Measurements from ENCODE around the gene MTHFSD.

MTHFSD gene

DNA sequence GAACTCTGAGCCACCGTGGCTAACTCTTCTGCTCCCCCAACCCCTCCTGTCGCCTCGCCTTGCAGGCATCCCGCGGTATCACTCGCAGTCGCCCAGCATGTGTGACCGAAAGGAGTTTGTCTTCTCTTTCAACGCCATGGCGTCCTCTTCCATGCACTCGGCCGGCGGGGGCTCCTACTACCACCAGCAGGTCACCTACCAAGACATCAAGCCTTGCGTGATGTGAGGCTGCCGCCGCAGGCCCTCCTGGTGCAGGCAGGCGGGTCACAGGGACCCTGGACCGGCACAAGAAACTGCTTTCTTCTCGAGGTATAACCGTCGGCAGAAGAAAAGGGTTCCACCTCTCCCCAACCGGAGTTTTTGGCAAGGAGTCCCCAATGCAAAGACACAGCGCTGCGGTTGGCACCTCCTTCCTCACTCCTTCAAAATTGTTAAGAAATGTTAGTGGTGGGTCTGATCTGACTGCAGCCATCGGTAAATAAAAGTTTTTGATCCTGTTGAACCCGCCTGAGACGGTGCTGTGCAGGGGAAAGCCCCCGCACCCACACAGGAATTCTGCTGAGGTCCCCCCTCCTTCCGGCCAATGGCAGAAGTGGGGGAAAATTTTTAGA, 42.1 kb downstream of the MTHFSD start:
- no peak overlapping the region for H2BK12ac ChIP-seq (ENCODE audit: low read length)
- H3K4me2 ChIP-seq (ENCODE audit: low read length), result no peak overlapping the region
- no peak overlapping the region for H3K18ac ChIP-seq (ENCODE audit: low read length)
- DNase-seq, result no peak
- H3K4me1 ChIP-seq (ENCODE audit: control insufficient read depth in 1 of 2, insufficient read depth in 2 of 2, low read length in 2 of 2), result peaks cover 7 to 16% of the 10 kb centered on the region in 2 experiments
- peaks cover 83% of the 10 kb centered on the region for H3K27me3 ChIP-seq (ENCODE audit: insufficient read depth, low read length)
- no CpG with 5 or more reads among the region's 29 CpGs for WGBS (ENCODE audit: extremely low coverage, insufficient coverage, insufficient read length)
- H2AFZ ChIP-seq (ENCODE audit: insufficient read depth, low read length, poor library complexity), result no peak overlapping the region
- no peak overlapping the region for H3K9ac ChIP-seq (ENCODE audit: low read length)
- H3K14ac ChIP-seq (ENCODE audit: low read length), result no peak overlapping the region
- no peaks in the 10 kb centered on the region for H3K36me3 ChIP-seq (ENCODE audit: control insufficient read depth in 1 of 2, insufficient read depth in 2 of 2, low read length in 2 of 2)
- no peak overlapping the region for H3K23ac ChIP-seq (ENCODE audit: low read length)
- no peak overlapping the region for H4K12ac ChIP-seq (ENCODE audit: low read depth, low read length)
- no peak overlapping the region for H4K91ac ChIP-seq (ENCODE audit: low read depth, low read length)
- H3K4me3 ChIP-seq (ENCODE audit: low read depth, low read length), result no peak overlapping the region
- H3K4ac ChIP-seq (ENCODE audit: low read depth, low read length), result no peak overlapping the region
- H2BK5ac ChIP-seq (ENCODE audit: low read depth, low read length, poor library complexity), result no peak overlapping the region
- H3K9me3 ChIP-seq (ENCODE audit: insufficient read depth, low read depth, low read length), result peaks cover 7% of the 10 kb centered on the region
- H2AK5ac ChIP-seq (ENCODE audit: low read length), result no peak overlapping the region
- no peak overlapping the region for H4K8ac ChIP-seq (ENCODE audit: low read depth, low read length)
- H3K79me2 ChIP-seq (ENCODE audit: control insufficient read depth, insufficient read depth, low read length, poor library complexity), result no peaks in the 10 kb centered on the region
- H2BK120ac ChIP-seq (ENCODE audit: insufficient read depth, low read length, poor library complexity), result no peak overlapping the region
- H3K79me1 ChIP-seq (ENCODE audit: low read length), result no peaks in the 10 kb centered on the region
- H3K27ac ChIP-seq (ENCODE audit: low read depth, low read length), result no peak overlapping the region

DNA sequence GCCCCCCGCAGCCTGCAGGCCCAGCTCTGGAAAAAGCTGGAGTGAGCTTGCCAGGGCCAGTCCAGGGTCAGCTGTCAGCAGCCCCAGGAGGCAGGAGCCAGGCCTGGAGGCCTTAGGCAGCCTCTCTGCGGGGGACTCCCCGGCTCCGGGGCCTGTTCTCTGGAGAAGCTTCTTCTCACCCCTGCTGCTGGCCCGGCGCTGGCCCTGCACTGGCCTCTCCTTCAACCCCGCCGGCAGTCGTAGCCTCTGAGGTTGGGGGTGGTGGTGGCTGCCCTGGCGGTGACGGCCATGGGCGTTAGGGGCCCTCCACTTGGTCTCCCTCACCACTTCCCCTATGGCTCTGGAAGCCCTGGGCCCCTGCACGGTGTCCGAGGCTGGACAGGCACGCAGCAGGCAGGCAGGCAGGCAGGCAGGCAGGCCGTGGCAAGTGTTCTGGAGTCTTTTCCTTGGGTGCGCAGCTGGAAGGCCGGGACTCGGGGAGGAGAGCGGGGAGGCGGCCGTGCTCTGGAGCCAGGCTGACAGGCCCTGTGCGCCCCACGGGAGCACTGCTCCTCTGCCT, 42.7 kb downstream of the MTHFSD start:
- no peaks in the 10 kb centered on the region for H3K79me2 ChIP-seq (ENCODE audit: control insufficient read depth, insufficient read depth, low read length, poor library complexity)
- peaks cover 12% of the 10 kb centered on the region for H3K9me3 ChIP-seq (ENCODE audit: insufficient read depth, low read depth, low read length)
- H3K4me1 ChIP-seq (ENCODE audit: control insufficient read depth in 1 of 2, insufficient read depth in 2 of 2, low read length in 2 of 2), result peaks cover 7 to 19% of the 10 kb centered on the region in 2 experiments
- H4K91ac ChIP-seq (ENCODE audit: low read depth, low read length), result no peak overlapping the region
- DNase-seq, result no peak
- no peak overlapping the region for H3K9ac ChIP-seq (ENCODE audit: low read length)
- H3K23ac ChIP-seq (ENCODE audit: low read length), result no peak overlapping the region
- H2AFZ ChIP-seq (ENCODE audit: insufficient read depth, low read length, poor library complexity), result no peak overlapping the region
- H3K27me3 ChIP-seq (ENCODE audit: insufficient read depth, low read length), result peaks cover 89% of the 10 kb centered on the region
- no peak overlapping the region for H2BK120ac ChIP-seq (ENCODE audit: insufficient read depth, low read length, poor library complexity)
- H3K36me3 ChIP-seq (ENCODE audit: control insufficient read depth in 1 of 2, insufficient read depth in 2 of 2, low read length in 2 of 2), result no peaks in the 10 kb centered on the region
- WGBS (ENCODE audit: extremely low coverage, insufficient coverage, insufficient read length), result no CpG with 5 or more reads among the region's 24 CpGs
- no peak overlapping the region for H3K27ac ChIP-seq (ENCODE audit: low read depth, low read length)
- H2AK5ac ChIP-seq (ENCODE audit: low read length), result no peak overlapping the region
- H4K12ac ChIP-seq (ENCODE audit: low read depth, low read length), result no peak overlapping the region
- H3K4ac ChIP-seq (ENCODE audit: low read depth, low read length), result no peak overlapping the region
- no peak overlapping the region for H2BK12ac ChIP-seq (ENCODE audit: low read length)
- no peak overlapping the region for H4K8ac ChIP-seq (ENCODE audit: low read depth, low read length)
- H3K4me3 ChIP-seq (ENCODE audit: low read depth, low read length), result no peak overlapping the region
- no peak overlapping the region for H3K14ac ChIP-seq (ENCODE audit: low read length)
- no peak overlapping the region for H2BK5ac ChIP-seq (ENCODE audit: low read depth, low read length, poor library complexity)
- no peak overlapping the region for H3K18ac ChIP-seq (ENCODE audit: low read length)
- H3K79me1 ChIP-seq (ENCODE audit: low read length), result no peaks in the 10 kb centered on the region
- no peak overlapping the region for H3K4me2 ChIP-seq (ENCODE audit: low read length)

DNA sequence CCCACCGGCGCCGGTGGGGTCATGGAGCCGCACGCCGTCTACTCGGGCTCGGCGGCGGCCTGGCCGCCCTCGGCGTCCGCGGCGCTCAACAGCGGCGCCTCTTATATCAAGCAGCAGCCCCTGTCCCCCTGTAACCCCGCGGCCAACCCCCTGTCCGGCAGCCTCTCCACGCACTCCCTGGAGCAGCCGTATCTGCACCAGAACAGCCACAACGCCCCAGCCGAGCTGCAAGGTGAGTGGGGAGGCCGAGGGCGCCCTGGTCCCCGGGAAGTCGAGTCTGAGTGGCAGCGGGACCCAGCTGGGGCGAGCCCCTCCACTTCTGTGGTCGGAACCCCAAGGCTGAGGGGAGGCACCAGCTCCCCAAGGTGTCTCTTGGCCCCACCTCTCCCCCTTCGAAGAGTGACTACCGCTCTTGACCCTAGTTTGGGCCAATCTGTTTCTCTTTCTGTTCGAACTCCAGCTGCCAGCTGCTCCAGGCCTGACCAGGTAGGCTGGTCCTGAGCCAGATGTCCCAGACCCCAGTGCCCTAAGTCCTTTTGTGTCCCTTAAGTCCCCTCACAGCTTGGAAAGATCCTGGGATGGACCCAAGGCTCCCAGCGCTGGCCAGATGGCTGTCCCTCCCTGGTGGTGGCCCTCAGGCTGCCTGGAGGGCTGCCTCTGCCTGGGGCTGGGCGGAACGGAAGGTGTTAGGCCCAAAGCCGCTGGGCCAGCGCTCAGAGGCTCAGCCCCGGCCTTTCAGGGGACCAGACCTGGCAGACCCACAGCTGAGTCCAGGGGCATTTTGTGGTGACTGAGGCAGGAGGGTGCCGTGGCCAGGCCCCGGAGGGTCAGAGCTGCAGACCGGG, 43.5 kb downstream of the MTHFSD start:
- DNase-seq, result no peak
- Histone ChIP-seq H2BK5ac (ENCODE audit: low read depth, low read length, poor library complexity) (no peak overlapping the region), H3K4me3 (ENCODE audit: low read depth, low read length) (no peak overlapping the region), H4K8ac (ENCODE audit: low read depth, low read length) (no peak overlapping the region), H3K4ac (ENCODE audit: low read depth, low read length) (no peak overlapping the region), H2BK120ac (ENCODE audit: insufficient read depth, low read length, poor library complexity) (no peak overlapping the region), H4K91ac (ENCODE audit: low read depth, low read length) (no peak overlapping the region), H2BK12ac (ENCODE audit: low read length) (no peak overlapping the region), H3K79me1 (ENCODE audit: low read length) (no peaks in the 10 kb centered on the region), H3K18ac (ENCODE audit: low read length) (no peak overlapping the region), H3K4me1 (ENCODE audit: control insufficient read depth in 1 of 2, insufficient read depth in 2 of 2, low read length in 2 of 2) (peaks cover 7 to 16% of the 10 kb centered on the region in 2 experiments), H3K4me2 (ENCODE audit: low read length) (no peak overlapping the region), H3K9ac (ENCODE audit: low read length) (no peak overlapping the region), H3K36me3 (ENCODE audit: control insufficient read depth in 1 of 2, insufficient read depth in 2 of 2, low read length in 2 of 2) (no peaks in the 10 kb centered on the region), H3K27ac (ENCODE audit: low read depth, low read length) (no peak overlapping the region), H3K79me2 (ENCODE audit: control insufficient read depth, insufficient read depth, low read length, poor library complexity) (no peaks in the 10 kb centered on the region), H3K14ac (ENCODE audit: low read length) (no peak overlapping the region), H2AK5ac (ENCODE audit: low read length) (no peak overlapping the region), H4K12ac (ENCODE audit: low read depth, low read length) (no peak overlapping the region), H3K23ac (ENCODE audit: low read length) (no peak overlapping the region), H3K27me3 (ENCODE audit: insufficient read depth, low read length) (peaks cover 90% of the 10 kb centered on the region), H2AFZ (ENCODE audit: insufficient read depth, low read length, poor library complexity) (no peak overlapping the region), H3K9me3 (ENCODE audit: insufficient read depth, low read depth, low read length) (peaks cover 12% of the 10 kb centered on the region)
- no CpG with 5 or more reads among the region's 44 CpGs for WGBS (ENCODE audit: extremely low coverage, insufficient coverage, insufficient read length)

DNA sequence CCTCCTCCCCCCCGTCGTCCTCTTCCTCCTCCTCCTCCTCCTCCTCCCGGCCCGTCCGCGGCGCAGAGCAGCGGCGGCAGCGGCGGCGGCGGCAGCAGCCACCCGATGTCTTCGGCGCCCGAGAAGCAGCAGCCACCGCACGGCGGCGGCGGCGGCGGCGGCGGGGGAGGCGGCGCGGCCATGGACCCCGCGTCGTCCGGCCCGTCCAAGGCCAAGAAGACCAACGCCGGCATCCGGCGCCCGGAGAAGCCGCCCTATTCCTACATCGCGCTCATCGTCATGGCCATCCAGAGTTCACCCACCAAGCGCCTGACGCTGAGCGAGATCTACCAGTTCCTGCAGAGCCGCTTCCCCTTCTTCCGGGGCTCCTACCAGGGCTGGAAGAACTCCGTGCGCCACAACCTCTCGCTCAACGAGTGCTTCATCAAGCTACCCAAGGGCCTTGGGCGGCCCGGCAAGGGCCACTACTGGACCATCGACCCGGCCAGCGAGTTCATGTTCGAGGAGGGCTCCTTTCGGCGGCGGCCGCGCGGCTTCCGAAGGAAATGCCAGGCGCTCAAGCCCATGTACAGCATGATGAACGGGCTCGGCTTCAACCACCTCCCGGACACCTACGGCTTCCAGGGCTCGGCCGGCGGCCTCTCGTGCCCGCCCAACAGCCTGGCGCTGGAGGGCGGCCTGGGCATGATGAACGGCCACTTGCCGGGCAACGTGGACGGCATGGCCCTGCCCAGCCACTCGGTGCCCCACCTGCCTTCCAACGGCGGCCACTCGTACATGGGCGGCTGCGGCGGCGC, 44.4 kb downstream of the MTHFSD start, which contains the start of gene FOXF1:
Gene FOXF1, plus strand, starts transcription at position 63 of the 797 bp plus-strand sequence. Its CDS starts 43 bp downstream, at position 106.
- peaks cover 5 to 13% of the 10 kb centered on the region in 2 experiments for H3K4me1 ChIP-seq (ENCODE audit: control insufficient read depth in 1 of 2, insufficient read depth in 2 of 2, low read length in 2 of 2)
- no peak within 1 kb of the TSS for H2AFZ ChIP-seq (ENCODE audit: insufficient read depth, low read length, poor library complexity)
- H3K79me2 ChIP-seq (ENCODE audit: control insufficient read depth, insufficient read depth, low read length, poor library complexity), result no peaks in the 10 kb centered on the region
- H2AK5ac ChIP-seq (ENCODE audit: low read length), result no peak within 1 kb of the TSS
- H3K4me2 ChIP-seq (ENCODE audit: low read length), result peak within 1 kb of the TSS; percentile 68
- H3K79me1 ChIP-seq (ENCODE audit: low read length), result no peaks in the 10 kb centered on the region
- peaks cover 12% of the 10 kb centered on the region for H3K9me3 ChIP-seq (ENCODE audit: insufficient read depth, low read depth, low read length)
- H3K18ac ChIP-seq (ENCODE audit: low read length), result no peak within 1 kb of the TSS
- H3K23ac ChIP-seq (ENCODE audit: low read length), result no peak within 1 kb of the TSS
- H2BK120ac ChIP-seq (ENCODE audit: insufficient read depth, low read length, poor library complexity), result no peak within 1 kb of the TSS
- H4K8ac ChIP-seq (ENCODE audit: low read depth, low read length), result no peak within 1 kb of the TSS
- H3K27me3 ChIP-seq (ENCODE audit: insufficient read depth, low read length), result peaks cover 90% of the 10 kb centered on the region
- H3K9ac ChIP-seq (ENCODE audit: low read length), result no peak within 1 kb of the TSS
- peak within 1 kb of the TSS; percentile 27 for H3K4me3 ChIP-seq (ENCODE audit: low read depth, low read length)
- no peak within 1 kb of the TSS for H4K91ac ChIP-seq (ENCODE audit: low read depth, low read length)
- no peak within 1 kb of the TSS for H3K27ac ChIP-seq (ENCODE audit: low read depth, low read length)
- DNase-seq, result no peak
- no peaks in the 10 kb centered on the region for H3K36me3 ChIP-seq (ENCODE audit: control insufficient read depth in 1 of 2, insufficient read depth in 2 of 2, low read length in 2 of 2)
- no CpG with 5 or more reads among the region's 89 CpGs for WGBS (ENCODE audit: extremely low coverage, insufficient coverage, insufficient read length)
- H3K4ac ChIP-seq (ENCODE audit: low read depth, low read length), result no peak within 1 kb of the TSS
- no peak within 1 kb of the TSS for H2BK5ac ChIP-seq (ENCODE audit: low read depth, low read length, poor library complexity)
- no peak within 1 kb of the TSS for H4K12ac ChIP-seq (ENCODE audit: low read depth, low read length)
- H2BK12ac ChIP-seq (ENCODE audit: low read length), result no peak within 1 kb of the TSS
- no peak within 1 kb of the TSS for H3K14ac ChIP-seq (ENCODE audit: low read length)

Data from trophoblast cell (in vitro differentiated cells and primary cell).